ENCODE results near the gene RASD2. TPM values are rescaled to one million over a fixed set of nuclear protein-coding genes. Genes with fewer than 3 reads are reported as not detected.

Gene RASD2
- polyA plus RNA-seq, 1 experiment: 1.2 TPM

DNA sequence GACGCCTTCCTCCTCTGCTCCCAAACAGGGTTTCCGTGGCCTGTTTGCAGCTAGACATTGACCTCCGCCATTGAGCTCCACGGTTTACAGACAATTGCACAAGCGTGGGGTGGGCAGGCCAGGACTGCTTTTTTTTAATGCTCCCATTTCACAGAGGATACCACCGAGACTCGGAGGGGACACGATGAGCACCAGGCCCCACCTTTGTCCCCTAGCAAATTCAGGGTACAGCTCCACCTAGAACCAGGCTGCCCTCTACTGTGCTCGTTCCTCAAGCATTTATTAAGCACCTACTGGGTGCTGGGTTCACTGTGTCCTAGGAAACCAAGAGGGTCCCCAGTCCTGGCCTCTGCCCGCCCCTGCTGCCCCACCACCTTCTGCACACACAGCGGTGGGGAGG is 12.2 kb downstream of the RASD2 start:
- TF ChIP-seq, protein P1, sequence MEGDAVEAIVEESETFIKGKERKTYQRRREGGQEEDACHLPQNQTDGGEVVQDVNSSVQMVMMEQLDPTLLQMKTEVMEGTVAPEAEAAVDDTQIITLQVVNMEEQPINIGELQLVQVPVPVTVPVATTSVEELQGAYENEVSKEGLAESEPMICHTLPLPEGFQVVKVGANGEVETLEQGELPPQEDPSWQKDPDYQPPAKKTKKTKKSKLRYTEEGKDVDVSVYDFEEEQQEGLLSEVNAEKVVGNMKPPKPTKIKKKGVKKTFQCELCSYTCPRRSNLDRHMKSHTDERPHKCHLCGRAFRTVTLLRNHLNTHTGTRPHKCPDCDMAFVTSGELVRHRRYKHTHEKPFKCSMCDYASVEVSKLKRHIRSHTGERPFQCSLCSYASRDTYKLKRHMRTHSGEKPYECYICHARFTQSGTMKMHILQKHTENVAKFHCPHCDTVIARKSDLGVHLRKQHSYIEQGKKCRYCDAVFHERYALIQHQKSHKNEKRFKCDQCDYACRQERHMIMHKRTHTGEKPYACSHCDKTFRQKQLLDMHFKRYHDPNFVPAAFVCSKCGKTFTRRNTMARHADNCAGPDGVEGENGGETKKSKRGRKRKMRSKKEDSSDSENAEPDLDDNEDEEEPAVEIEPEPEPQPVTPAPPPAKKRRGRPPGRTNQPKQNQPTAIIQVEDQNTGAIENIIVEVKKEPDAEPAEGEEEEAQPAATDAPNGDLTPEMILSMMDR (IDR thresholded peaks at IDR 0.05; ENCODE audit: insufficient read depth, low read depth, low read length): no peak
- ChIA-PET CTCF (interaction anchor here (0.8 to 2.4 kb wide), 5 partner anchors 12 to 122 kb away, joined by 3 to 13 read pairs (median 4); no protein-coding TSS in a partner anchor), POLR2A (no interaction called here)
- Histone ChIP-seq H3K27me3 (ENCODE audit: control insufficient read depth, insufficient read depth, low read length) (peaks cover 2% of the 10 kb centered on the region; the same call in 1 of the 2 replicates), H3K4me3 (ENCODE audit: low read depth, low read length) (no peak overlapping the region), H3K36me3 (ENCODE audit: control insufficient read depth, insufficient read depth, low read length) (no peaks in the 10 kb centered on the region)
- DNase-seq (ENCODE audit: low read depth): no peak

- POLR2A ChIA-PET: no interaction called here
- Histone ChIP-seq H3K36me3 (ENCODE audit: control insufficient read depth, insufficient read depth, low read length) (no peaks in the 10 kb centered on the region), H3K4me3 (ENCODE audit: low read depth, low read length) (no peak overlapping the region), H3K27me3 (ENCODE audit: control insufficient read depth, insufficient read depth, low read length) (peaks cover 2% of the 10 kb centered on the region; the same call in 1 of the 2 replicates)
- CTCF ChIA-PET: interaction anchor here (0.8 to 2.4 kb wide), 6 partner anchors 11 to 122 kb away, joined by 3 to 13 read pairs (median 6); no protein-coding TSS in a partner anchor
- DNase-seq (ENCODE audit: low read depth): no peak
- TF ChIP-seq, protein P1 (IDR thresholded peaks at IDR 0.05; ENCODE audit: insufficient read depth, low read depth, low read length): no peak
Observed at GRCh38 chr22:35553341-35553740, 12.7 kb downstream of the RASD2 start.

GRCh38 chr22:35554297-35554845 is 13.7 kb downstream of the RASD2 start:
- no peak overlapping the region for H3K4me3 ChIP-seq (ENCODE audit: low read depth, low read length)
- no peak for DNase-seq (ENCODE audit: low read depth)
- POLR2A ChIA-PET: no interaction called here
- H3K27me3 ChIP-seq (ENCODE audit: control insufficient read depth, insufficient read depth, low read length): peaks cover 2% of the 10 kb centered on the region; the same call in 1 of the 2 replicates
- CTCF ChIA-PET: interaction anchor here (1.9 kb wide), 1 partner anchor 10 kb away, joined by 7 read pairs; no protein-coding TSS in a partner anchor
- H3K36me3 ChIP-seq (ENCODE audit: control insufficient read depth, insufficient read depth, low read length): no peaks in the 10 kb centered on the region
- TF ChIP-seq, protein P1 (IDR thresholded peaks at IDR 0.05; ENCODE audit: insufficient read depth, low read depth, low read length): no peak

DNA sequence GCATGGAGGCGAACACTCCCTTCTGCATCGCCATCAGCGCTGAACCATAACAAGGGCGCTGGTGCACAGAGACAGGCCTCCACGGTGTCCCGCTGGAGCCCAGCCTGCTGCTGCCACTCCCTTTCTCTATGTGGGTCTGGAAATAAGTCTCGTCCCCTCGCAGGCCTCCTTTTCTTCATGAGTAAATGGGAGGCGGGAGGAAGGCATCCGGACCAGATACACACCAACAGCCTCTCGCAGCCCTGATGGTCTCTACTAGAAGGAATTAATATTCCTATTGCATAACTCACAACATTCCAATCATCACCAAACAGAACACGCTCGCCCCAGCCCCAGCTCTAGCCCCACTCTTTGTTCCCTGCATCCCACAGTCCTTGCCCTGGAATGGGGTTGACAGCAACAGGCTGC is 14.9 kb downstream of the RASD2 start:
- ChIA-PET POLR2A (no interaction called here), CTCF (no interaction called here)
- Histone ChIP-seq H3K36me3 (ENCODE audit: control insufficient read depth, insufficient read depth, low read length) (no peaks in the 10 kb centered on the region), H3K4me3 (ENCODE audit: low read depth, low read length) (no peak overlapping the region), H3K27me3 (ENCODE audit: control insufficient read depth, insufficient read depth, low read length) (peaks cover 2% of the 10 kb centered on the region; the same call in 1 of the 2 replicates)
- peak; percentile 9 for DNase-seq (ENCODE audit: low read depth)
- TF ChIP-seq, protein P1 (IDR thresholded peaks at IDR 0.05; ENCODE audit: insufficient read depth, low read depth, low read length): no peak

- POLR2A ChIA-PET: no interaction called here
- Histone ChIP-seq H3K27me3 (ENCODE audit: control insufficient read depth, insufficient read depth, low read length) (0 out of 2 replicates have a peak, but pooled peaks cover 2% of the 10 kb centered on the region), H3K36me3 (ENCODE audit: control insufficient read depth, insufficient read depth, low read length) (no peaks in the 10 kb centered on the region), H3K4me3 (ENCODE audit: low read depth, low read length) (no peak overlapping the region)
- no peak for DNase-seq (ENCODE audit: low read depth)
- CTCF ChIA-PET: interaction anchor here (0.7 kb wide), 1 partner anchor 26 kb away, joined by 3 read pairs; no protein-coding TSS in a partner anchor
- TF ChIP-seq, protein P1 (IDR thresholded peaks at IDR 0.05; ENCODE audit: insufficient read depth, low read depth, low read length): no peak
Observed at GRCh38 chr22:35555946-35556547, 15.4 kb downstream of the RASD2 start.

Data from BJ (cell line).